Left ventricle myocardium superior (tissue), 1 donor: ENCODE measurements around the gene EIF1. TPM values are rescaled to one million over a fixed set of nuclear protein-coding genes. Genes with fewer than 3 reads are reported as not detected.
"Not testable (repeated sequence)": the region's sequence is repeated elsewhere in the genome, so short reads cannot be mapped to it uniquely, and the experiment has no call there.

Experiments used
- ATAC-seq: fragments of 200-7000 bp; cut with Tn5 transposase; one replicate; pipeline ENCODE4 v1.9.1; 2020; ENCODE audit warnings: mild to moderate bottlenecking, moderate library complexity
- DNase-seq: peaks from one replicate; pipeline ENCODE4 v3.0.0-alpha.2; 2020
- intact Hi-C: fragments of 100-400 bp; cut with micrococcal nuclease; formaldehyde crosslinking; loops from one replicate; pipeline ENCODE4 v1.11.0; 2022
- long read RNA-seq: library from polyadenylated mRNA; unstranded; transcript quantifications from one replicate; pipeline ENCODE4 v2.0.0, GENCODE V29; 2021
- total RNA-seq: library from RNA; stranded (reverse); fragmentation: NEBNext Ultra II Directional; extraction: Animal tissue kit (Norgen Biotek cat#: 25700); gene quantifications from one replicate; pipeline ENCODE4 v1.2.1, GENCODE V29; 2021
- donor health status: DM: no; HTN: yes; CAD: no; lungs with severe emphysema.

EIF1 gene
- total RNA-seq = 1,209 TPM
- long read RNA-seq, transcript EIF1-203 (4 exons, 2,330 nt) = major isoform, 1,184 of 1,240 reads
- long read RNA-seq, transcript EIF1-202 (2 exons, 2,170 nt) = minor isoform, 9 of 1,240 reads
- long read RNA-seq, partial matches to known transcripts = 7 of 1,240 reads
- long read RNA-seq, other reads (novel, unspliced or antisense) = 36 of 1,240 reads

GRCh38 chr17:41688641-41689496 lies at the start of gene EIF1:
Gene EIF1 (plus strand): TSS chr17:41688885. CDS start chr17:41689039, 154 bp downstream.
- intact Hi-C loops = no loop called here
- ATAC-seq = peak; percentile 91

GRCh38 chr17:41638941-41639340 lies 49.7 kb upstream of the EIF1 start:
- intact Hi-C loops = no loop called here
- ATAC-seq = no peak
- no peak for DNase-seq

More at GRCh38 chr17:41688641-41689496, at the start of gene EIF1:
- peak; percentile 100 for DNase-seq

- intact Hi-C loops = loop anchor here (10.0 kb wide), 1 partner anchor 95 kb away; no protein-coding TSS in a partner anchor
- DNase-seq (no peak), ATAC-seq (no peak)
Observed at GRCh38 chr17:41639492-41640473, 48.9 kb upstream of the EIF1 start.

GRCh38 chr17:41640596-41640995 lies 48.1 kb upstream of the EIF1 start:
- intact Hi-C loops = loop anchor here (10.0 kb wide), 1 partner anchor 96 kb away; no protein-coding TSS in a partner anchor
- not testable (repeated sequence) for DNase-seq, ATAC-seq

- no peak for DNase-seq
- intact Hi-C loops = loop anchor here (10.0 kb wide), 1 partner anchor 98 kb away; no protein-coding TSS in a partner anchor
- no peak for ATAC-seq
Observed at GRCh38 chr17:41642252-41643156, 46.2 kb upstream of the EIF1 start.

GRCh38 chr17:41647038-41647813 lies 41.5 kb upstream of the EIF1 start:
- DNase-seq = no peak
- intact Hi-C loops = loop anchor here (10.0 kb wide), 1 partner anchor 102 kb away; no protein-coding TSS in a partner anchor
- ATAC-seq = no peak

GRCh38 chr17:41647940-41648410 lies 40.7 kb upstream of the EIF1 start:
- peak; percentile 91 for ATAC-seq
- peak; percentile 94 for DNase-seq
- intact Hi-C loops = loop anchor here (10.0 kb wide), 1 partner anchor 103 kb away; no protein-coding TSS in a partner anchor

GRCh38 chr17:41648411-41649195 lies 40.1 kb upstream of the EIF1 start:
- ATAC-seq (peak; percentile 96), DNase-seq (peak; percentile 90)
- intact Hi-C loops = loop anchor here (10.0 kb wide), 1 partner anchor 104 kb away; no protein-coding TSS in a partner anchor

GRCh38 chr17:41649923-41650519 lies 38.7 kb upstream of the EIF1 start:
- DNase-seq (no peak), ATAC-seq (no peak)
- intact Hi-C loops = loop anchor here (10.0 kb wide), 2 partner anchors 105 to 745 kb away; no protein-coding TSS in a partner anchor

GRCh38 chr17:41650794-41651624 lies 37.7 kb upstream of the EIF1 start:
- intact Hi-C loops = loop anchor here (10.0 kb wide), 1 partner anchor 746 kb away; no protein-coding TSS in a partner anchor
- DNase-seq = no peak

GRCh38 chr17:41651625-41652460 lies 36.8 kb upstream of the EIF1 start:
- intact Hi-C loops = loop anchor here (10.0 kb wide), 1 partner anchor 747 kb away; no protein-coding TSS in a partner anchor
- peak; percentile 44 for DNase-seq
- ATAC-seq = peak; percentile 39

More at GRCh38 chr17:41650794-41651624, 37.7 kb upstream of the EIF1 start:
- ATAC-seq = no peak

- ATAC-seq (no peak), DNase-seq (no peak)
- intact Hi-C loops = loop anchor here (10.0 kb wide), 1 partner anchor 748 kb away; no protein-coding TSS in a partner anchor
Observed at GRCh38 chr17:41652461-41652970, 36.2 kb upstream of the EIF1 start.

GRCh38 chr17:41653421-41653820 lies 35.3 kb upstream of the EIF1 start:
- no peak for DNase-seq
- ATAC-seq = no peak
- intact Hi-C loops = loop anchor here (10.0 kb wide), 1 partner anchor 749 kb away; no protein-coding TSS in a partner anchor
